Trophoblast cell (in vitro differentiated cells and primary cell): ENCODE results near the gene AUTS2.
A peak's percentile ranks its signal among the peaks of the same experiment; 100 is the strongest.

ENCODE experiments used
- DNase-seq, 2 donors: peaks; one replicate each; pipeline ENCODE4 v3.0.0-alpha.2; 2016
- H2AFZ ChIP-seq: 2 replicates; pipeline ENCODE4 v1.6.1; 2013; ENCODE audit warnings: low read length, moderate library complexity, mild to moderate bottlenecking; ENCODE audit not compliant: insufficient read depth, poor library complexity
- H2AK5ac ChIP-seq: 2 replicates; pipeline ENCODE4 v1.6.1; 2013; ENCODE audit warnings: mild to moderate bottlenecking, low read length
- H2BK120ac ChIP-seq: 2 replicates; pipeline ENCODE4 v1.6.1; 2013; ENCODE audit warnings: low read length, mild to moderate bottlenecking, moderate library complexity; ENCODE audit not compliant: insufficient read depth, poor library complexity
- H2BK12ac ChIP-seq: 2 replicates; pipeline ENCODE4 v1.6.1; 2013; ENCODE audit warnings: mild to moderate bottlenecking, low read length, moderate library complexity
- H2BK5ac ChIP-seq: 2 replicates; pipeline ENCODE4 v1.6.1; 2013; ENCODE audit warnings: low read length, low read depth, moderate library complexity, mild to moderate bottlenecking; ENCODE audit not compliant: poor library complexity
- H3K14ac ChIP-seq: 2 replicates; pipeline ENCODE4 v1.6.1; 2013; ENCODE audit warnings: mild to moderate bottlenecking, low read length
- H3K18ac ChIP-seq: 2 replicates; pipeline ENCODE4 v1.6.1; 2013; ENCODE audit warnings: mild to moderate bottlenecking, low read length
- H3K23ac ChIP-seq: 2 replicates; pipeline ENCODE4 v1.6.1; 2013; ENCODE audit warnings: low read length
- H3K27ac ChIP-seq: 2 replicates; pipeline ENCODE4 v1.5.1; 2013; ENCODE audit warnings: low read depth, mild to moderate bottlenecking, inconsistent platforms, low read length, moderate library complexity
- H3K27me3 ChIP-seq: 2 replicates; pipeline ENCODE4 v1.6.1; 2013; ENCODE audit warnings: inconsistent platforms, mild to moderate bottlenecking, low read length, moderate library complexity; ENCODE audit not compliant: insufficient read depth
- H3K36me3 ChIP-seq, 2 experiments: 1 replicate in 1 of 2; 2 replicates in 1 of 2; pipeline ENCODE4 v1.6.1; 2013; ENCODE audit warnings: low read length in 2 of 2, mild to moderate bottlenecking in 2 of 2, moderate library complexity in 1 of 2; ENCODE audit not compliant: insufficient read depth in 2 of 2, control insufficient read depth in 1 of 2
- H3K4ac ChIP-seq: 2 replicates; pipeline ENCODE4 v1.6.1; 2013; ENCODE audit warnings: low read depth, mild to moderate bottlenecking, low read length, moderate library complexity
- H3K4me1 ChIP-seq, 2 experiments: 1 replicate in 1 of 2; 2 replicates in 1 of 2; pipeline ENCODE4 v1.6.1; 2013; ENCODE audit warnings: low read length in 2 of 2, mild to moderate bottlenecking in 2 of 2, moderate library complexity in 1 of 2; ENCODE audit not compliant: insufficient read depth in 2 of 2, control insufficient read depth in 1 of 2
- H3K4me2 ChIP-seq: 2 replicates; pipeline ENCODE4 v1.6.1; 2013; ENCODE audit warnings: inconsistent platforms, mild to moderate bottlenecking, low read length, moderate library complexity
- H3K4me3 ChIP-seq: 2 replicates; pipeline ENCODE4 v1.5.1; 2013; ENCODE audit warnings: mild to moderate bottlenecking, low read depth, low read length, inconsistent platforms
- H3K79me1 ChIP-seq: one replicate; pipeline ENCODE4 v1.6.1; 2013; ENCODE audit warnings: low read length
- H3K79me2 ChIP-seq: 2 replicates; pipeline ENCODE4 v1.6.1; 2013; ENCODE audit warnings: low read length, mild to moderate bottlenecking; ENCODE audit not compliant: control insufficient read depth, insufficient read depth, poor library complexity
- H3K9ac ChIP-seq: 2 replicates; pipeline ENCODE4 v1.6.1; 2013; ENCODE audit warnings: mild to moderate bottlenecking, low read length
- H3K9me3 ChIP-seq: 2 replicates; pipeline ENCODE4 v1.6.1; 2013; ENCODE audit warnings: low read depth, mild to moderate bottlenecking, control low read depth, inconsistent platforms, low read length; ENCODE audit not compliant: insufficient read depth
- H4K12ac ChIP-seq: 2 replicates; pipeline ENCODE4 v1.6.1; 2013; ENCODE audit warnings: low read depth, mild to moderate bottlenecking, low read length, moderate library complexity
- H4K8ac ChIP-seq: 2 replicates; pipeline ENCODE4 v1.6.1; 2013; ENCODE audit warnings: low read depth, mild to moderate bottlenecking, low read length, moderate library complexity
- H4K91ac ChIP-seq: one replicate; pipeline ENCODE4 v1.6.1; 2013; ENCODE audit warnings: low read depth, mild to moderate bottlenecking, low read length, moderate library complexity
- WGBS: extraction: QIAGEN DNeasy Blood & Tissue Kit; methylation state at CpG from one replicate; pipeline ENCODE4 v1.1.7; 2013; ENCODE audit warnings: missing lambda C conversion rate; ENCODE audit not compliant: insufficient read length, insufficient coverage; ENCODE audit errors: extremely low coverage; 5-methylcytosine and 5-hydroxymethylcytosine counted together

Gene AUTS2

DNA sequence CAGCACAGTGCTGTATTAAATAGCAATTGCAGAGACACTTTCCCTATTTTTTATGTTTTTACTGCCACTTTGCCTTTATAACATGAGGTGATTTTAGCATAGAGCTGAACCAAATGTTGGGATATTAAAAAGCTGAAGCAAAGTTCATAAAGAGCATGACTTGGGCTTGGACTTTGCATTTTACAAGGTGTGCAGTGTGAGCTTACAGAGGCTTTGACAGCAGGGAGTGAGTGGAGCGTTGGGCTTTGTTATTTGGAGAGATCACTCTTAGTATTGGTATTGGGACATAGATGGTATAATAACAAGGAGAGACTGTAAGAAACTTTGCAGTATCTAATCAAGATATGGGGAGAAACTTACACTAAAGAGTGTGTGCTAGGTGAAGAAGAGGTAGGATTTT, 449.1 kb downstream of the AUTS2 start:
- no peaks in the 10 kb centered on the region for H3K79me1 ChIP-seq
- no peak overlapping the region for H3K18ac ChIP-seq
- H3K14ac ChIP-seq: no peak overlapping the region
- H3K9me3 ChIP-seq: no peaks in the 10 kb centered on the region
- no peak overlapping the region for H2BK5ac ChIP-seq
- no peak overlapping the region for H3K4ac ChIP-seq
- H3K27ac ChIP-seq: no peak overlapping the region
- no peak for DNase-seq
- H3K4me3 ChIP-seq: no peak overlapping the region
- no peaks in the 10 kb centered on the region for H3K36me3 ChIP-seq
- H3K23ac ChIP-seq: no peak overlapping the region
- H3K4me2 ChIP-seq: no peak overlapping the region
- H3K27me3 ChIP-seq: no peaks in the 10 kb centered on the region
- no peaks in the 10 kb centered on the region for H3K4me1 ChIP-seq
- no peak overlapping the region for H4K8ac ChIP-seq
- no peak overlapping the region for H4K91ac ChIP-seq
- H3K9ac ChIP-seq: no peak overlapping the region
- WGBS: no CpG with 5 or more reads among the region's 1 CpG
- no peak overlapping the region for H2AK5ac ChIP-seq
- H2BK120ac ChIP-seq: no peak overlapping the region
- no peak overlapping the region for H2BK12ac ChIP-seq
- H4K12ac ChIP-seq: no peak overlapping the region
- H2AFZ ChIP-seq: no peak overlapping the region
- H3K79me2 ChIP-seq: no peaks in the 10 kb centered on the region

DNA sequence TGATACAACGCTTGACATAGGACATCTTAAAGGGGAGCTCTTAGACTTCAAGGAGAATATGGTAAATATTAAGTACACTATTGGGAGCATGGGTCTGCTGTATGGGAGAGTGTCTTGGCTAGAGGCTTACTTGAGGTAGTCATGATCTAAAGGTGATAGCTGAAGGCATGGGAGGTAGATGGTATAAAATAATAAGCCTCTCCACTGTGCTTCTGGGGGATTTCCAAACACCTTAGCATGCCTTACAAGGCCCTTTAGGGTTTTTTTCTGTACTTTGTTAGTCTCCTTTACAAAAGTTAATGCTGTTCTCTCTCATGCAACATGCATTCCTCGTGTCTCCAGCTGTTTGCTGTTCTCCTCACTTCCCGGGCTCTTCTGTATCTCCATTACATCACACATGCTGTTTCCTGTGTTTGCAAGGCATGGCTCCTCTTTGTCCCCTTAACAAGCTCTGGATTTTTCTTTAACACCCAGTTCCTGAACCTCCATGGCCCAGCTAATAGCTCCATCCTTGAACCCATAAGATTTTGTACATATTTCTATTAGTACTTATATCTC, 449.7 kb downstream of the AUTS2 start:
- WGBS: no CpG with 5 or more reads among the region's 3 CpGs
- Histone ChIP-seq H2BK5ac (no peak overlapping the region), H4K12ac (no peak overlapping the region), H4K8ac (no peak overlapping the region), H3K79me1 (no peaks in the 10 kb centered on the region), H3K4me3 (no peak overlapping the region), H3K14ac (no peak overlapping the region), H2AK5ac (no peak overlapping the region), H3K9ac (no peak overlapping the region), H3K4me1 (no peaks in the 10 kb centered on the region), H3K4ac (no peak overlapping the region), H3K4me2 (no peak overlapping the region), H3K18ac (no peak overlapping the region), H3K27ac (no peak overlapping the region), H3K36me3 (no peaks in the 10 kb centered on the region), H2AFZ (no peak overlapping the region), H4K91ac (no peak overlapping the region), H3K23ac (no peak overlapping the region), H3K27me3 (no peaks in the 10 kb centered on the region), H3K79me2 (no peaks in the 10 kb centered on the region), H3K9me3 (no peaks in the 10 kb centered on the region), H2BK120ac (no peak overlapping the region), H2BK12ac (no peak overlapping the region)
- DNase-seq: no peak

DNA sequence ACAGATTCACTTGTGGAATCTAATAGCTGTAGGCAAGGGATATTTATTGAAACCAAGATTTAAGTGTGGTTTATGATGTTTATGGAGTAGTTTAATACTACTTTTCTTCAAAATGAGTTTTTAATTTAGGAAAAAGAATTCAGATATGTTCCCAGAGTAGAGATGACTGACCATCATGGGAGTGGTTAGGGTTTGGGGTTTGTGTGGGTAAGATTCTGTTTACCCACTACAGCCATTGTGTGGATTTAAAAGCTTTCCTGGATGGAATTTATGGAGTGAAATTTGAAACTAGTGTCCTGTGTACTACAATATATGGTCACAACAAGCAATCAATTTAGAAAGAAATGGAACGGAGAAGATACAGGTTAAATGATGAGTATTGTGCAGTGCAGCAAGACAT, 453.5 kb downstream of the AUTS2 start:
- Histone ChIP-seq H2AFZ (no peak overlapping the region), H3K4me1 (no peaks in the 10 kb centered on the region), H4K91ac (no peak overlapping the region), H2BK120ac (no peak overlapping the region), H3K4me2 (no peak overlapping the region), H3K14ac (no peak overlapping the region), H3K4ac (no peak overlapping the region), H3K79me1 (no peaks in the 10 kb centered on the region), H4K12ac (no peak overlapping the region), H3K4me3 (no peak overlapping the region), H3K18ac (no peak overlapping the region), H4K8ac (no peak overlapping the region), H3K9me3 (no peaks in the 10 kb centered on the region), H3K27ac (no peak overlapping the region), H3K36me3 (no peaks in the 10 kb centered on the region), H3K79me2 (no peaks in the 10 kb centered on the region), H2BK5ac (no peak overlapping the region), H3K9ac (no peak overlapping the region), H3K27me3 (no peaks in the 10 kb centered on the region), H2AK5ac (no peak overlapping the region), H2BK12ac (no peak overlapping the region), H3K23ac (no peak overlapping the region)
- no peak for DNase-seq
- WGBS: no CpG with 5 or more reads among the region's 1 CpG

DNA sequence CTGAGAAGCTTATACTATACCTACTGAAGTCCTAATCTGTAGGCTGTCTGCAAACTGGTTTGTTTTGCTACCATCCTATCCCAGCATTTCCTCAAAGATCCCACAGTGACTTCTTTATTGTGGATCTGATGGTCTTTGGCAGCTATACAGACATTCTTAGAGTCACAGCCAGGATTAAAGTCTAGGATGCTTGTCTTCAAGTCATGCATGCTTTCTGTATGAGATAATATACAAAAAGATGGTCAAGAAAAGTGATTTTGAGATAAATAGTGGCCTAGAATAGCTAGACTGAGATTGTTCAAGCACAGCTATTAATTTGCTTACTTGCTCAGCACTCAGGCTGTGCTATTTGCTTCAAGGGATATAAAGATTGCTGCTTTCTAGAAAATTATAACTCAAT, 454.4 kb downstream of the AUTS2 start:
- Histone ChIP-seq H2BK120ac (no peak overlapping the region), H3K27ac (no peak overlapping the region), H4K12ac (no peak overlapping the region), H3K79me2 (no peaks in the 10 kb centered on the region), H3K18ac (no peak overlapping the region), H4K8ac (no peak overlapping the region), H3K4me2 (no peak overlapping the region), H3K4ac (no peak overlapping the region), H3K36me3 (no peaks in the 10 kb centered on the region), H2AK5ac (no peak overlapping the region), H2BK12ac (no peak overlapping the region), H3K4me1 (no peaks in the 10 kb centered on the region), H2AFZ (no peak overlapping the region), H4K91ac (no peak overlapping the region), H2BK5ac (no peak overlapping the region), H3K79me1 (no peaks in the 10 kb centered on the region), H3K4me3 (no peak overlapping the region), H3K23ac (no peak overlapping the region), H3K9ac (no peak overlapping the region), H3K9me3 (no peaks in the 10 kb centered on the region), H3K27me3 (no peaks in the 10 kb centered on the region), H3K14ac (no peak overlapping the region)
- DNase-seq: peak in 1 of 2 donors; percentile 21
